Left colon (tissue), 2 donors: ENCODE results near the gene TIMM10. TPM values are rescaled to one million over a fixed set of nuclear protein-coding genes. Genes with fewer than 3 reads are reported as not detected.
A peak's percentile ranks its signal among the peaks of the same experiment; 100 is the strongest.
"Not testable (repeated sequence)": the region's sequence is repeated elsewhere in the genome, so short reads cannot be mapped to it uniquely, and the experiment has no call there.

ENCODE experiments used
- ATAC-seq: fragments of 200-7000 bp; cut with Tn5 transposase; one replicate; pipeline ENCODE4 v1.9.1; 2020; ENCODE audit warnings: mild to moderate bottlenecking, moderate library complexity
- DNase-seq, 2 donors: peaks; one replicate each; pipeline ENCODE4 v3.0.0-alpha.2; 2020
- intact Hi-C, 2 donors: fragments of 100-400 bp; cut with DNase I in 1 of 2; cut with micrococcal nuclease in 1 of 2; formaldehyde crosslinking; loops; one replicate each; pipeline versions ENCODE4 v1.11.2 to v1.14.0; 2022; cut with DNase I, micrococcal nuclease
- total RNA-seq, 2 donors: library from RNA; stranded (reverse); fragmentation: NEBNext Ultra II Directional; extraction: Animal tissue kit (Norgen Biotek cat#: 25700); gene quantifications; one replicate each; pipeline ENCODE4 v1.2.1, GENCODE V29; 2021
- donor health status: DM: no; HTN: no; CAD: no.
- donor health status: DM: yes; HTN: yes; CAD: no.

TIMM10 gene
- total RNA-seq, 2 donors from 2014 or later: 28.6 to 47.4 TPM

- no peak for ATAC-seq
- intact Hi-C loops: no loop called here
Measured at GRCh38 chr11:57545883-57546282, 15.3 kb upstream of the TIMM10 start.

GRCh38 chr11:57544566-57544965, 14.0 kb upstream of the TIMM10 start:
- ATAC-seq (no peak), DNase-seq (no peak)
- intact Hi-C loops: no loop called here

More at GRCh38 chr11:57545883-57546282, 15.3 kb upstream of the TIMM10 start:
- DNase-seq: no peak

DNA sequence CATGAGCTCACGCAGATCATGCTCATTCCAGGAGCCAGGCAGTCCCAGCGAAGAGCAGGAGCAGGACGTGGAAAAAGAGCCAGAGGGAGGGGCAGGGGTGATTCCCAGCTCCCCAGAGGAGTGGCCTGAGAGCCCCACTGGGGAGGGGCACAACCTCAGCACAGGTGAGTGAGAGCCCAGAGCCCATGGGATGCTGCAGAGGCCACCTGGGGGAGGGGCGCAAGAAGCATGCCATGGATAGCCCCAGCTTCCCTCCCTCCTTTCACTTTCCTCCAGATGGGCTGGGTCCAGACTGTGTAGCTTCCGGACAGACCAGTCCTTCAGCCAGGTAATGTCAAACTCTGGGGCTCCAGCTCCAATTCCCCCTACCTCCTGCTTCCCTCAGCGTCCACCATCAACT, 13.0 kb upstream of the TIMM10 start:
- DNase-seq: no peak
- peak; percentile 30 for ATAC-seq
- intact Hi-C loops: no loop called here

DNA sequence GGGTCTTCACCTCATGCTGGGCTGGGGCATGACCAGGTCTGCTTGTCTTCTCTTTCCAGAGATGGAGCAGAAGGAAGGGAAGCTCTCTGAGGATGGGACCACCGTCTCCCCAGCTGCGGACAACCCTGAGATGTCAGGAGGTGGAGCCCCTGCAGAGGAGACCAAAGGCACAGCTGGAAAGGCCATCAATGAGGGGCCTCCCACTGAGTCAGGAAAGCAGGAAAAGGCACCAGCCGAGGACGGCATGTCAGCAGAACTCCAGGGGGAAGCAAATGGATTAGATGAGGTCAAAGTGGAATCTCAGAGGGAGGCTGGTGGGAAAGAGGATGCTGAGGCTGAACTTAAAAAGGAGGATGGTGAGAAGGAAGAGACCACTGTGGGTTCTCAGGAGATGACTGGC, 12.0 kb upstream of the TIMM10 start:
- no peak for ATAC-seq
- no peak for DNase-seq
- intact Hi-C loops: no loop called here

DNA sequence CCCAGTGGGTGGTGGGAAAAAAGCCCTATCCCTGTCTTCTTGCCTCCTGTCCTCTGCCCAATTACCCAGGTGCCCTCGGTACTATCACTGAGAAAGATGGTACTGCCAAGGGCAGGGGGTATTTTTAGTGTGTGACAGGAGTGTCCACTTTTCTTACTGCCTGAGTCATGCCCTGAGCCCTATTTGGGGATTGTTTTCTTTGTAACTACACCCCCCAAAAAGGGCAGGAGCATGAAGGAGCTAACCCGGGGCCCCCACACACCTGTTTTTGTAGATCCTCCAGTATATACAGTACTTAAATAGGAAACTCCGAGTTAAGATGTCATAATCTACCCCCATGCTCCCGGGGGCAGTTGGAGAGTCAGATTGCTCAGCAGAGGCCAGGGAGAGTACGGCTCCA, 10.6 kb upstream of the TIMM10 start:
- no peak for ATAC-seq
- DNase-seq: no peak
- intact Hi-C loops: no loop called here

DNA sequence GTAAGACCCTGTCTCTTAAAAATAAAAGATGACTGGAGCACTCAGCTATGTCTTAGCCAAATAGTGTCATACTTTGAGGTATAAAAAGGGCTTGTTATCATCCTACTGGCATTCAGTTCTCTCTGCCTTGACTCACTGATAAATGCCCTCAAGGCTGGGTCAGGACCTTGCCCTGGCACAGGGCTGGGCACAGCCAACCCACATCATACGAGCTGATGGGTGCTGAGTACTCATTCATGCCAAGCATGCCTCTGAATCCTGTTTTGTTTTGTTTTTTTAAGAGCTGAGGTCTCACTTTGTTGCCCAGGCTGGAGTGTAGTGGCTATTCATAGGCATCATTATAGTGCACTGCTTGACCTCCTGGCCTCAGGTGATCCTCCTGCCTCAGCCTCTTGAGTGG, 8.8 kb upstream of the TIMM10 start:
- ATAC-seq: no peak
- intact Hi-C loops: no loop called here
- no peak for DNase-seq

DNA sequence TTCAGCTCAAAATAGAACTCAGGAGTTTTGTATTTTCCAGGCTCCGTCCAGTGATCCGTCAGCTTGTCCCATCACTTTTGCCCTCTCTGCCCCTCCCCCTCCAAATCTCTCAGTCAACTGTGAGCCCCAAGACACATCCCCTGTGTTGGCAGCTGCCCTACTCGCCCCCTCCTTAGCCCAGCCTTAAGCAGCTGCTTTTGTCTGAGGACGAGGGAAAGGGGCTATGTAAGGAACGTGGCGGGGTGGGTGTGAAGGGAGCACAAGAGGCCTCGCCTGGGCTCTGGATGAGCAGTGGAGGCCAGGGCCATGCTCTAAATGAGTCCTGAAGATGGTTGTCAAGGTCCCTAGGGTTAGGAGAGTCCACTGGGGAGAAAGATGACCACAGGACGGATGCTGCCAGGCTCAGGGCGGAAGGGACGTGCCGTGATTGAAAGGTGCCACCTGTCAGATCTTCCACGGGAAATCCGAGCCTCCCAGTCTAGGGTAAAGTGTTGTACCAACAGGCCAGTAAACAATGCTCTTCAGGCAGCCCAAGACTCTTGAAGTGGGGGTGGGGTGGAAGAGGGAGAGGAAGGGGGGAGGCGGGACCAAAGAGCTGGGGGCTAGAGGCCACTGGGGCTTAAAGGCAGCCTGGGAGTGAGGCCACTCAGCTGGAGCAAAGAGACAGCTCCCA, 6.5 kb upstream of the TIMM10 start, which contains the start of gene SMTNL1:
SMTNL1 (plus strand) TSS at position 649 of the 673 bp plus-strand sequence. CDS start 5,048 bp downstream, outside the sequence.
- DNase-seq (no peak), ATAC-seq (no peak)
- intact Hi-C loops: no loop called here

DNA sequence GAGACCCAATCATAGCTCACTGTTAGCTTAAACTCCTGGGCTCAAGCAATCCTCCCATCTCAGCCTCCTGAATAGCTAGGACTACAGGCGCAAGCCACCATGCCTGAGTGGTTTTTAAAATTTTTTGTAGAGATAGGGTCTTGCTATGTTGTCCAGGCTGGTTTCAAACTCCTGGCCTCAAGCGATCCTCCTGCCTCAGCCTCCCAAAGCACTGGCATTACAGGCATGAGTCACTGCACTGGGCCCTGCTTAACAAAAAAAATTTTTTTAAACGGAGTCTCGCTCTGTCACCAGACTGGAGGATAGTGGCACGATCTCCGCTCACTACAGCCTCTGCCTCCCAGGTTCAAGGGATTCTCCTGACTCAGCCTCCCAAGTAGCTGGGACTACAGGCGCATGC, 3.9 kb upstream of the TIMM10 start:
- intact Hi-C loops, ATAC-seq, DNase-seq: not testable (repeated sequence)

DNA sequence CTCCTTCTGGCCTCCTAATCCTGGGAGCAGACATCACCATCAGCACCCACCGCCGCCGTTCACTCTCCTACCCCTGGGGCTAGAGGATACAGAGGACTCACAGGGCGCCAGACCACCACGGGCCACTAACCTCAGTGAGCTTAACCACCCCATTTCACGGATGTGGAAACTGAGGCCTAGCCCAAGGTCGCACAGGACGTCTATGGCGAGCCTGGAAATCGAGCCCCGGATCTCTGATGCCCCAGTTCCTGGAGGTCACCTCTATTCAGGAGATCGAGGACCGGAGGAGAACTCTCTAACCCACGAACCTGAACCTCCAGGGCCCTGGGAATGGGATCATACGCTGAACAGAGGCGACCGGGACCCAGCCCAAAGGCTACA, 349 bp downstream of the TIMM10 start:
- intact Hi-C loops: no loop called here
- DNase-seq (no peak), ATAC-seq (peak; percentile 16)

- ATAC-seq: no peak
- no peak for DNase-seq
- intact Hi-C loops: loop anchor here in 1 of 2 donors (5.0 to 10.0 kb wide), 3 partner anchors 37 to 184 kb away; no protein-coding TSS in a partner anchor
Measured at GRCh38 chr11:57529012-57529411, 1.5 kb downstream of the TIMM10 start.

GRCh38 chr11:57527056-57527631, 3.4 kb downstream of the TIMM10 start:
- peak; percentile 44 to 89 for DNase-seq
- intact Hi-C loops: loop anchor here in 1 of 2 donors (5.0 to 10.0 kb wide), 3 partner anchors 35 to 182 kb away; no protein-coding TSS in a partner anchor
- ATAC-seq: peak; percentile 16

DNA sequence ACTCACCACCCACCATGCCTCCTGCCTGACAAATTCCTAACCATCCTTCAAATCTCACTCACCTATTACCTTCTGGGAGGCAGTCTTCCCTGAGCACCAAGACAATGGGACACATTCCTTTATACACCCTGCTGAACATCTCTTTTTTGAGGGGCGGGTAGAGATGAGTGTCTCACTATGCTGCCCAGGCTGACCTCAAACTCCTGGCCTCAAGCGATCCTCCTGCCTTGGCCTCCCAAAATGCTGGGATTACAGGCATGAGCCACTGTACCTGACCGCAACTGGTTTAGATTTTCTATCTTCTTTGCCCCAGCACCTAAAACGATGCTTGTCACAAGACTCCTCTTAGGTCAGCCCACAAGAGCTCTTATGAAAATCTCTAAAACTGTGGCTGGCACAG, 7.1 kb downstream of the TIMM10 start:
- intact Hi-C loops: loop anchor here in 1 of 2 donors (10.0 kb wide), 1 partner anchor 179 kb away; no protein-coding TSS in a partner anchor
- ATAC-seq: no peak

DNA sequence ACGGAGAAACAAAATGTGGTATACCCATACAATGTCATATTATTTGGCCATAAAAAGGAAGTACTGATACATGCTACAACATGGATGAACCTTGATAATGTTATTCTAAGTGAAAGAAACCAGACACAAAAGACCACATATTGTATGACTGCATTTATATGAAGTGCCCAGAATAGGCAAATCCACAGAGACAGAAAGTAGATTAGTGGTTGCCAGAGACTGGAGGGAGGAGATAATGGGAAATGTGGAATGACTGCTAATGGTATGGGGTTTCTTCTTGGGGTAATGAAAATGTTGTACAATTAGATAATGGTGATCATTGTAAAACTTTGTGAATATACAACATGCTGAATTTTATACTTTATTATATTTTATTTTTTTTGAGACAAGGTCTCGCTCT, 9.4 kb downstream of the TIMM10 start:
- intact Hi-C loops: loop anchor here in 1 of 2 donors (10.0 kb wide), 1 partner anchor 176 kb away; no protein-coding TSS in a partner anchor
- DNase-seq (no peak), ATAC-seq (no peak)

More for the DNA sequence above, 7.1 kb downstream of the TIMM10 start:
- DNase-seq: no peak

GRCh38 chr11:57516061-57516443, 14.5 kb downstream of the TIMM10 start:
- no peak for ATAC-seq
- DNase-seq: no peak
- intact Hi-C loops: no loop called here

DNA sequence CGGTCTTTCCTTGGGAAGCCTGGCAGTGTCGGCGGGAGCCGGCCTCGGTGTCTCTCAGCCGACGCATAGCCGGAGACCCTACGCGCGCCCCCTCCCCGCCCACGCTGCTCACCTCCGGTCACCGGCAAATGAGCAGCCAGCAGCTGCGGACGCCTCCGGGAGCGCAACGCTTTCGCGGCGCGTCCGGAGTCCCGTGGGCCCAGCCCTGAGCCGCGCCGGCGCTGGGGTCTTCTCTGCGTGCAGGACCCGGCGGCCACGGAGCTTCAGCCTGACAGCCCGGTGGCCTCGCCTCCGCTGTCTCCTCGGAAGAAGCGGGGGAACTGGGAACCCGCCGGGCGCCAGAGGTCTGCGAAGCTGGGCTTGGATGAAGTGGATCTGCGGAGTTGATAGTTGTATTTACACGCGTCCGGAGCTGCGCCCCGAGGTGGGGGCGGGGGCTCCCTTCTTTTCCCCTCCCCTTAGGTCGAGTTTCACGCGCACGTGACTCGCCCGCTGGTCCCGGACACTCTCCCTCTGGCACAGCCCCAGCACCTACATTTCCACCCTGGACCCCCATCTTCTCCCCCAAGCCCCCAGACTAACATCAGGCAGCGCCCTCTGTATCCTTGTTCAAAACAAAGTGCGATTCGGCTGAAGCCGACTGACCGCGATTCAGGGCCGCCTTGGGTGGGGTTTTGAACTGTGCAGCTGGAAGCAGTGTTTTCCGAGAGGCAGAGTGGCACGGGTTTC, 15.1 kb downstream of the TIMM10 start, which contains the start of gene SLC43A1:
SLC43A1 (minus strand) TSS at position 371 of the 729 bp plus-strand sequence. CDS start 1,591 bp downstream, outside the sequence.
- ATAC-seq: peak; percentile 43
- intact Hi-C loops: no loop called here
- DNase-seq: peak; percentile 50 to 61

- DNase-seq (peak; percentile 72 to 80), ATAC-seq (peak; percentile 82)
- intact Hi-C loops: no loop called here
Measured at GRCh38 chr11:57514538-57515331, 15.8 kb downstream of the TIMM10 start.

GRCh38 chr11:57513911-57514537, 16.5 kb downstream of the TIMM10 start:
- intact Hi-C loops: no loop called here
- ATAC-seq: peak; percentile 83

GRCh38 chr11:57513452-57513795, 17.1 kb downstream of the TIMM10 start:
- intact Hi-C loops: no loop called here
- no peak for DNase-seq
- no peak for ATAC-seq

More at GRCh38 chr11:57513911-57514537, 16.5 kb downstream of the TIMM10 start:
- DNase-seq: peak; percentile 47 to 71
